NCI-H526 (cell line): ENCODE measurements around the gene MACROD1.

Experiments used
- DNase-seq, 2 experiments: peaks; one replicate each; lab custom pipeline; 2025; lab: John Stamatoyannopoulos, UW

MACROD1 gene

DNA sequence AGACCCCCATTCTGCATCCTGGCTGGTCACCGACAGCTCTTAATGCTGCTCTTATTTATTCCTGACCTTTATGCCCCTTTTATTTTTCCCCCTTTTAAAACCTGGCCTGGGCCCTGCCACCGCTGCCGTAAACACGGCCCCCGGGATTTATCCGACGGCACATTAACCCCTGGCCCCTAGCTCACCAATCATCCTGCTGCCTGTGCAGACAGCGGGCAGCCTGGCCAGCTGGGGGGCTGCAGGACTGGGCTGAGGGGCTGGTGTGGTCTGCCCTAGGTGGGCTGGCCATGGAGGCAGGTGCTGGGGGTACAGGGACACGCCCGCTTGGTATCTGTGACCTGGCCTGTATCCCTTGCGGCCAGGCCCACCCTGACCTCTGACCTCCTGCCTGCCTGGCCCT is 151.6 kb downstream of the MACROD1 start:
- no peak for DNase-seq

DNA sequence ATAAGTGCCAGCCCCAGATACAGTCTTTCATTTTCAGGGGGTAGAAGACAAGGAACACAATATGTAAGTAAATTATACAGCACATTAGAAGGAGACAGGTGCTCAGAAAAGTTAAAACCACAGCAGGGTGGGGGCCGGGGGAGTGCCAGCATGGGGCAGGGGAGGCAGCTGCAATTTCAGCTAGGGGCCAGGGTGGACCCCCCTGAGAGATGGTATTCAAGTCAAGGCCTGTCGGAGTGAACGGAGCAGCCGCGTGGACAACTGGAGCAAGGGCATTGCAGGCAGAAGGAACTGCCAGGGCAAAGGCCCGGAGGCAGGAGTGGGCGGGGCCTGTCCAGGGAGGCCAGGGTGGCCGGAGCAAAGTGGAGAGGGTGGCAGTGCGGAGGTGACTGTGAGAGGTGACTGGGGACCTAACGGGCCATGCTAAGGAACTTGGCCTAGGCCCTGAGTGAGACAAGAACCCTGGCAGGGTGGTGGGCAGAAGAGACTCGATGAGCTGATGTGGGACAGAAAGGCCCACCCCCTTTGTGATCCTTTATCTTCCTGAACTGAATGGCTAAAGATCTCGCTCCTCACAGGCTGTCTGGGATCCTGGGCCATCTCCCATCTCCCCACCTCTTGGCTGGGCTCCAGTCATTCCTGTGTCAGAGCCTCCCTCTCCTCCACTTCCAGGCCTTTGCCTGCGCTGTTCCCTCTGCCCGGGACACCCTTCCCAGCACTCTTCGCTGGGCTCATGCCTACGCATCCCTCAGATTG is 152.6 kb downstream of the MACROD1 start:
- DNase-seq = no peak

DNA sequence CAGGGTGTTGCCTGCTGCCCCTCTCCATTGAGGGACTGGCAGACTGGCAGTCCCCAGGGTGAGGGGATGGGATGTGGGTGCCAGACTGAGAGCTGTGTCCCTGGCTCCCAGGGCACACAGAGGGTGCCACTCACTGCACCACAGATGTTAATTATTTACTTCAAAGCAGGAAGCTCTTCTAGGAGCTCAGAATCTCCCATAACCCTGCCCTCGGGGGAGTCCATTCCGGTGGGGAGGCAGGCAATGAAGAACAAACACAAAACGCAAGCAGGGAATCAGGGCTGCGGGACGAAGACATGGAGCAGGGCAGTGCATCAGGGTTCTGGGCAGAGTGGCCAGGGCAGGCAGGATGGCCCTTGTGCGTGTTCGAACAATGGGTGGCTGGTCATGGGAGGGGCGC is 154.5 kb downstream of the MACROD1 start:
- DNase-seq = no peak

- no peak for DNase-seq
These were observed 155.1 kb downstream of the MACROD1 start for GRCh38 chr11:64010783-64011182.

DNA sequence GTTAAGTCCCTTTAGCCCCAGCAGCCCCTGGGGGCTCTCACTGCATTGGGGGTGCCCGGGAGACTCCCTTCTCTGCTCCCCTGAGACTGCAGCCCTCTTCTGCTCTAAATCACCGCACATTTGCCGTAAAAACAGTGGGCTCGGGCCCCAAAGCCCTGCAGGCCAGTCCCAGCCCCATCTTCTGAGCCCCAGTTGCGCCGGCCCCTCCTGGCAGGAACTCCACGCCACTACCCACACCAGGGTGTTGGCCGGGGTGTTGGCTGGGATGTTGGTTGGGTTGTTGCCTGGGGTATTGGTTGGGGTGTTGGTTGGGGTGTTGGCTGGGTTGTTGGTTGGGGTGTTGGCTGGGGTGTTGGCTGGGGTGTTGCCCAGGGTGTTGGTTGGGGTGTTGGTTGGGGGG is 156.2 kb downstream of the MACROD1 start:
- DNase-seq = no peak

DNA sequence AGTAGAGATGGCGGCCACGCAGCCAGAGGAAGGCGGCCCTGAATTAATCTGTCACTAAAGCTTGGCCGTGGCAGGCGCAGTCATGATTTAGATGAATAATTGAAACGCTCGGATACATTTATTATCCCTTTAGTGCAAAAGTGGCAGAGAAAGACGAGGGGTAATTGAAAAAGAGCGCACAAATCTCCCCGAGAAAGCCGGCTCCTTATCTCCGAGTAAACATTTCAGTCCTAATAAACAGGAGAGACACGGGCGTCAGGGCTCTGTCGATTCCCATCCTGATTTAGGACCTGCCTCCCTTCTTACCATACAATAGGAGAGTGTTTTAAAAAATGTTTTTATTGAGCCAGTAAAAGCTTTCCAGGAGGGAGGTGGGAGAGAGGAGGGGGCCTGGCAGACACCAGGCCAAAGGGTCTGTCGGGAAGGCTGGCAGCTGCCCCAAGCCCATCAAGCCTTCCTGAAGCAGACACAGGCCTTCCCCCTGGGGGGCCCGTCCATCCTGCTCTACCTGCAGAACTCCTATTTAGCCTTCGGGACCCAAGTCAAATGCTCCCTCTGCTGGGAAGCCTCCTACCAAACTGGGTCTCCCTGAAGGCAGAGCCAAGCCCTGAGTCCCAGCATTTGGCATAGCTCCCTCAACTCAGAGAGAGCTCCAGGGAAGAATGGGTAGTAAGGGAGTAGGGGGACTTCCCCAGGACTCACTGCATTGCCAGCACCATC is 156.8 kb downstream of the MACROD1 start:
- no peak for DNase-seq

GRCh38 chr11:64008283-64008913 is 157.5 kb downstream of the MACROD1 start:
- DNase-seq = no peak

- DNase-seq = peak in 1 of 2 experiments; percentile 71
These were observed 158.2 kb downstream of the MACROD1 start for GRCh38 chr11:64007629-64008282.

GRCh38 chr11:64007160-64007628 is 158.7 kb downstream of the MACROD1 start:
- peak in 1 of 2 experiments; percentile 57 for DNase-seq

DNA sequence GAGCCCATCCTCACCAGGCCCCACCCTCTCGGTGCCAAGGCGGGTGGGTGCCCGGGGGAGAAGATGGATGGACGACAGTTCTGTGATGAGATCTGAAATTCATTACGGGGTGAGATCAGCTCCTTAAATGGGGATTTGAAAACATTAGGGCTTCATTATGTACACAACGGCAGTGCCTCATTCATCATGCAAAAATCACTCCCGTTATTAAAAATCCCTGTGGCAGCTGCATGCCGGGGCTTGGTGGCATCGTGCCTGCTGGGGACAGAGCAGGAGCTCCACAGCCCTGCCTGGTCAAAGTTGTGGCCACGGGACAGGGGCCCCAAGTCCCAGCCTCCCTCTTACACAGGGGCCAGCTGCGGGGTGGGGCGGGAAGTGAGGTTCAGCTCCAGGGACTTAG is 159.5 kb downstream of the MACROD1 start:
- peak in 1 of 2 experiments; percentile 30 for DNase-seq

DNA sequence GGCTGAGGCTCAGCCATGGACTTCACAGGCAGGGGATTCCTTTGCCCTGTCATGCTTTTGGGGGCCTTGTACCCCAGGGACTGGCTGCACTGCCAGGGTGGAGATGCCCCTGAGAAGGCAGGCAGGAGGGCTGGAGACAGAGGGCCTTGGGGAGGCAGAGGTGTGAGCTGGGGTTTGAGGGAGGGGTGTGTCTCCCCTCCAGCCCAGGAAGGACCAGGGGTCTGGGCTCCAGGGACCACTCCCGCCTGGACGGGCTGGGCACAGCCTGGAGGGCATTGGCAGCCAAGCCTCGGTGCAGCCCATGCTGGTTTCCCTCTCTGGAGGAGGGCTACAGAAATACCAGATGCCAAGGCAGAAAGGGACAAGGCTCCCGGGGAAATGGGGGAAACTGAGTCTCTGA is 160.2 kb downstream of the MACROD1 start:
- no peak for DNase-seq

GRCh38 chr11:64004590-64004984 is 161.3 kb downstream of the MACROD1 start:
- DNase-seq = no peak

DNA sequence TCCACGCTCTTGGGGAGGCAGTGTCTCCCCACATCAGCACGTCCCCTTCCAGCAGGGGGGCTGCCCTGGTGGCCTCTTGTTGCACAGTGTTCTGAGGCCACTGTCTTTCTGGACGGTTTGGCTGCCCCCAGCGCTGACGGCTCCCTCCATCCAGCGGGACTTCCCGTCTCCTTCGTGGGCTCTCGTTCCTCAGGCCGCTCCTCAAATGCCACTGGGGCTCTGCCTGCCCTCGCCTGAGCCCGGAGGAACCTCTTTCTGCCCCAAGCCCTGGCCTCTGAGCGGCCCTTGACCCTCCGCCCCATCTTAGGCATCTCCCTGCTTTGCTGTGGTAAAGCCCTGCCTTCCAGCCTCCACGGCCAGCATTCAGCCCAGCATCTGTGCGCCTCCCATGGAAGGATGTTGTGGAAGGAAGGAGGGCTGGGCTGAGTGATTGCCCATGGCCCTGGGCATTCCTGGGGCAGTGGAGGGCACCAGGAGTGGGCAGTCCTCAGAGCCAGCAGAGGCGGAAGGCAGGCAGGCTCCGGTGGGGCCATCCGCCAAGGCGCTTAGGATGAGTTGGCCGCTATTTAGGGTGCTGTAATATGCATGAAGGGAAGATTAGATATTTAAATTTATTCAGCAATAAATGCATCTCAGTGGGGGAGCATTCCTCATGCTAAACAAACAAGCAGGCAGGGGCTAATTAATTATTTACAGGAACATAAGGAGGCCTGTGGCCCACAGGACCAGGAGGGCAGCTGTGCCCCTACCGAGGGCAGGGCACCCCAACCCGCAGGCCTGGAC is 161.9 kb downstream of the MACROD1 start:
- peak in 1 of 2 experiments; percentile 40 for DNase-seq

DNA sequence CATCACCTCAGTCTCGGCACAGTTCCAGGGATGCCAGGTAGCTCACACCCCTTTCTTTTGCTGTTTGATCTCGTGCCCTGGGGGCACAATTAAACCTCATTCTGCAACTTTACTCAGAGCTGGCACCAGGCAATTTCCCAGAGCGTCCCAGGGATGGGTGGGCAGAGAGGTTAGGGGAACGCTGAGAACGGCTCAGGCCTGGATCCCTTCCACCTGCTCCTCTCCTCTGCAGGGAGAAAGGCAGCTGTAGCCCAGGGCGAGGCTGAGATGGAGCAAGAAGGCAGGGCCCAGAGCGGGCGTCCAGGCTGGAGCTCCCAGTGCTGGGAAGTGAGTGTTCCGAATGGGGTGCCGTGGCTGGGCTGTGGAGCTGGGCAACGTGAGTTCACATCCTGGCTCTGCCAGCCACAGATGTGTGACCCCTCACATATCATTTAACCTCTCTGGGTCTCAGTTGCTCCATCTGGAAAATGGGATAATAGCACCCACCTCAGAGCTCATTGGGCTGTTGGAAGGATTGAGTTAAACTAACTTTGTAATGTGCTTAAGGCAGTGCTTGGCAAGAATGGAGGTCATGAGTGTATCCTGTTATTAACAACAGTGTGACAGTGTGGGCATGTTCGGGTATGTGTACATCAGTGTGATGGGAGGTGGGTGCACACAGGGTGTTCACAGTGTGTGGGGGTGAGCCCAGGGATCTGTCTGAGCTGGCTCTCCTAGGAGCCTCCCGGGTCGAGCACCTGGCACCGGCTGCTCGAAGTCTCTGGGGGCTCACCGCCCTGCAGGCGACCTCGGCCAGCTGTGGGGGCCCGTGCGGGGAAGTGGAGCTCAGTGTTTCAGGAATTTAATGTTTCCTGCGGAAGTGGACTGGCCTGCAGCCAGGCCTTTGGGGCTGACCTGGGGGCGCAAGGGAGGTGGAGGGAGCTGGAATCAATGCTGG is 164.2 kb downstream of the MACROD1 start:
- peak in 1 of 2 experiments; percentile 37 for DNase-seq

GRCh38 chr11:64000740-64001483 is 165.0 kb downstream of the MACROD1 start:
- peak in 1 of 2 experiments; percentile 66 for DNase-seq

DNA sequence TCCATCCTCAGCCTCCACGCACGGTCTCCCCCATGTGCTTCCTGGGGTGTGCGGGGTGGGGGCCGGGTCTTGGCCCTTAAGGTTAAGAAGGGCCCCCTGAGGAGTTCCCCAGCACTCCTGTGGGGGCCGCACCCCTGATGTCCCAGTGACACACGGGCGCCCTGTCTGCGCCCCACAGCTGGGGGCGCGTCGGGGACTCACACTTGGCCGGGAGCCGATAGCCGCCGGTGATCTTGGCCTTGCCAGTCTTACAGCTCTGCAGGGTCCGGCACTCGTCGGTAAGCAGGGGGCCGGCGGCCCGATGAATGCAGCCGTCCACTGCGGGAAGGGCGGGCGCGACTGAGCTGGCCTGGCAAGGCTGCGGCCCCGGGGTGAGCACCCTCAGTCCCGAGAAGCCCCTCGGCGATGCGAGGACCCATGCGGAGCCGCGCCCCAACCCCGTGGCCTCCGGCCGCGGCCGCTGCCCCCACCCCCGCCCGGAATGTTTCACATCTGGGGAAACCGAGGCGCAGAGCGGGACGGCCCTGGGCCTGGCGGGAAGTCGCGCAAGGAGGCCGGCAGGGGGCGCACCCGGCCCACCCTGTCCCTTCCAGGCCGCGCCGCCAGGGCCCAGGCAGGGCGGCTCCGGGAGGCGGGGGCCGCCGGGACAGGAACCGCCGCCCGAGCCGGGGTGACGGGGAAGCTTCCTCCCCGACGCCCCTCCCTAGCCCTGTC is 165.7 kb downstream of the MACROD1 start:
- DNase-seq = peak in 1 of 2 experiments; percentile 84

GRCh38 chr11:63999349-64000025 is 166.4 kb downstream of the MACROD1 start:
- peak; percentile 83 to 95 for DNase-seq
